ENCODE data around the gene SURF2.

SURF2 gene

DNA sequence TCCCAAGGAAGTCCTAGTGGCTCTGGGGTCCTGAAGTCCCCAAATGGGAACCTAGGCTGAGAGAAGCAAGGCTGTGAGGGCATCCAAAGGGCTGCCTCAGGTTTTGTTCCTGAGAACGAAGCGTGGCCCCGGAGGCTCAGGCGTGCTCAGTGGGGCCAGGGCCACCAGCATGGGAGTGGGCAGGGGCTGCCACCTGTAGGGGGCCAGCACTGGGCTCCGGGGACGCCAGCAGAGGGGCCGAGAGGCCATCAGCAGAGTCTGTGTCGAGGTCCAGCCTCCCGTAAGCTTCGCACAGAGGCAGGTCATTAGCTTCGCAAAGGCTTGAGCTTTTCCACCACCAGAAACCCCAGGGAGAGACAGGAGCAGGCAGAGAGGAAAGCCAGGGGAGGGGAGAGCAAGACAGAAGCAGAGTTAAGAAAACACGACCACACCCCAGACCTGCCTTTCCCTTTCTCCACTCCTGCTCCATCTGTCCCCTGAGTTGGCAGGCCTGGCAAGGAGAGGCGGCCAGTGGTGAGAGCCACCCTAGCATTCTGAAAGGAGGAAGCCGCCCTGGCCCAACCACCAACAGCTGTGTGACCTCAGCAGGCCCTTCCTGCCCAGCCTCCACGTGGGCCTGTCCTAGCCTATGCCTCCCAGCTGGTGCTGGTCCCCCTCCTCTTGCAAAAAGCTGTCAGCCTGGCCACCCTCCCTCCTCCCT is 14.8 kb upstream of the SURF2 start:
- Histone ChIP-seq H3K27me3 (ENCODE audit: low read depth) (no peaks in the 10 kb centered on the region), H3K4me3 (no peak overlapping the region), H3K36me3 (replicated peaks) (peaks cover 60% of the 10 kb centered on the region), H3K9me3 (no peaks in the 10 kb centered on the region), H3K4me1 (peaks cover 3% of the 10 kb centered on the region)
- no peak for DNase-seq (ENCODE audit: low spot score in 2 of 2)
- in situ Hi-C loops (cut with MboI; ENCODE audit: low sequenced_read_pairs) = loop anchor here (10.0 kb wide), 1 partner anchor 143 kb away; no protein-coding TSS in a partner anchor

DNA sequence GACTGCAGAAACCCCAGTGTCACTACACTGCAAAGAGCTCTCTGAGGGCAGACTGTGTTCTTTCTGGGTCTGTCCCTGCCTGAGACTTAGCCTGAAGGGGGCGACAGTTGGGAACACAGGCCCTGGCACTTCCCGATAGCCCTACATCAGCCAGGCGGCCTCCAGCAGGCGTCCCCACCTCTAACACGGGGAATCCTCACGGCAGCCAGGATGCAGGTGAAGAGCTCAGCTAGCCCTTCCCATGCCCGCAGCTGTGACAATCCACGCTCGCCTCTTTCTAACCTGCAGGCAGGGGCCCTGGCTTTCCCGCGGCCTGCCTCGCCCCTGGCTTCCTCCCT is 14.3 kb upstream of the SURF2 start:
- DNase-seq (ENCODE audit: low spot score in 2 of 2) = peak in 1 of 2 experiments; percentile 44
- Histone ChIP-seq H3K9me3 (no peaks in the 10 kb centered on the region), H3K27me3 (ENCODE audit: low read depth) (no peaks in the 10 kb centered on the region), H3K4me3 (no peak overlapping the region), H3K4me1 (no peaks in the 10 kb centered on the region; the same call in none of the 2 replicates), H3K36me3 (replicated peaks) (peaks cover 60% of the 10 kb centered on the region)
- in situ Hi-C loops (cut with MboI; ENCODE audit: low sequenced_read_pairs) = loop anchor here (10.0 kb wide), 1 partner anchor 143 kb away; no protein-coding TSS in a partner anchor

DNA sequence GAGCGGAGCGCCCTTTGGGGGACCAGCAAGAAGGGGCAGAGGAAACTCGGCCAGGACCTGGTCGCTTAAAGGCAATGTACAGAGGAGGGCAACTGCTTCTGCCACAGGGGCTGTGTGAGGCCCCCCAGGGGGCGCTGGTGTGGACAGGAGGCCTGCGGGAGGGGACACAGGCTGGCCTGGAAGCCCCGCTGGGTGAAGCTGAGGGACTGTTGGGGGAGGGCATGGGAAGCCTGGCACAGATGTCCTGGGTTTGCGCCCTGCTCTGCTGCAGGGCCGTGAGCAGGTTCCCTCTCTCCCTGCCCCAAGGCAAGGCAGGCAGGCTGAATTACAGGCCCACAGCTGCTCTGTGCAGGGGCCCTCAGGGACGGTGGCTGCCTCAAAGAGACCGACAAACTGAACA is 13.8 kb upstream of the SURF2 start:
- DNase-seq (ENCODE audit: low spot score in 2 of 2) = no peak
- Histone ChIP-seq H3K36me3 (replicated peaks) (peaks cover 60% of the 10 kb centered on the region), H3K9me3 (no peaks in the 10 kb centered on the region), H3K4me1 (no peaks in the 10 kb centered on the region; the same call in none of the 2 replicates), H3K27me3 (ENCODE audit: low read depth) (no peaks in the 10 kb centered on the region), H3K4me3 (no peak overlapping the region)
- in situ Hi-C loops (cut with MboI; ENCODE audit: low sequenced_read_pairs) = loop anchor here (10.0 kb wide), 1 partner anchor 142 kb away; no protein-coding TSS in a partner anchor

DNA sequence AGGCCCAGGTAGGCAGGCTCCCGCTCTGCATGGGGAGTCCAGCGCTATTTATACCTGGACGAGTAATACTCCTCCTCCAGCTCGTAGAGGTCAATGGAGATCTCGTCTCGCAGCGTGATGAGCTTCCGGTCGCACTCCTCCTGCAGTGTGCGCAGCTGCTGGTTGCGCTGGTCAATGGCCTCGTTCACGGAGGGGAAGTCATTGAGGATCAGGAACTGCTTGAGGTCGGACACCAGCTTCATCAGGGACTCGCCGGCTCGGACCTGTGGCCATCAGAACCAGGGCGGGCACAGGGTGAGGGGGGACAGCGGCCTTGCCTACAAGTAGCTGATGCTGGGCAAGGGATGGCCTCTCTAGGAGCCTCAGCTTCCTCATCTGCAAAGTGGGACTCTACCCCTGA is 12.3 kb upstream of the SURF2 start:
- Histone ChIP-seq H3K27me3 (ENCODE audit: low read depth) (no peaks in the 10 kb centered on the region), H3K36me3 (replicated peaks) (peaks cover 70% of the 10 kb centered on the region)
- in situ Hi-C loops (cut with MboI; ENCODE audit: low sequenced_read_pairs) = loop anchor here (10.0 kb wide), 1 partner anchor 141 kb away; no protein-coding TSS in a partner anchor

DNA sequence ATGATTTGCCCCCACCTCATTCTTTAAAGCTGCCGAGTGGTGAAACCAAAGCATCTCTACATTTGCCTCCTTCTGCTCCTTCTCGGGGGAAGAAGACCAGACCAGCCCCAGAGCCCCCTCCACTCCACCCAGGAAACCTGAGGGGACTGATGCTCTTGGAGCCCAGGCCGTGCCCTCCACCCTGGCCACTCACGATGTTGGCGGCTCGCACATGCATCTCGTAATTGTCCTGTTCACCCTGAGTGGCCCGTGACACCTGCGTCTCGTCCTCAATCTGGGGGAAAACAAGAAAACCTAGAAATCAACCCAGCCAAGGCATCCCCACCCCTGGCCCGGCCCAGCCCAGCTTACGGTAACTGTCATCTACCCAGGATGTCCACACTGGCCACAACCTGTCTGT is 11.4 kb upstream of the SURF2 start:
- H3K4me1 ChIP-seq = peaks cover 9% of the 10 kb centered on the region
- peaks cover 76% of the 10 kb centered on the region for H3K36me3 ChIP-seq (replicated peaks)
- no peaks in the 10 kb centered on the region for H3K27me3 ChIP-seq (ENCODE audit: low read depth)
- DNase-seq (ENCODE audit: low spot score in 2 of 2) = no peak
- in situ Hi-C loops (cut with MboI; ENCODE audit: low sequenced_read_pairs) = loop anchor here (10.0 kb wide), 1 partner anchor 140 kb away; no protein-coding TSS in a partner anchor
- H3K4me3 ChIP-seq = no peak overlapping the region
- H3K9me3 ChIP-seq = no peaks in the 10 kb centered on the region

More for the DNA sequence above, 12.3 kb upstream of the SURF2 start:
- peaks cover under 1% of the 10 kb centered on the region for H3K4me1 ChIP-seq
- H3K4me3 ChIP-seq = no peak overlapping the region
- H3K9me3 ChIP-seq = no peaks in the 10 kb centered on the region
- no peak for DNase-seq (ENCODE audit: low spot score in 2 of 2)

DNA sequence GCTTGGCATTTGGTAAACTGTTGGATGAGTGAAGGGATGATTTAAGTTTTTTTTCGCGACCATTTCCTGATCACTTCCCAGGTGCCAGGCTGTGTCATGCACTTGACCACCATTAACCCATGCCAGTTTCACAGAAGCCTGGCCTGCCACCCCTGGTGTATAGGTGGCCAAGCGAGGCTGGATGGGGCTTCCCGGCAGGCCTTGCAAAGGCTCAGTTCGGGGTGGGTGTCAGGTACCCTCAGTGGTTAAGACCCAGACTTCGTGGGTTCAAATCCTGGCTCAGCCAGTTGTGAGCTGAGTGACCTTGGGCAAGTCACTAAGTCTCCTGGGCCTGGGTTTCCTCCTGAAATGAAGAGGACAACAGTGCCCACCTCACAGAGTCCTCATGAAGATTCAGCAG is 10.8 kb upstream of the SURF2 start:
- no peak for DNase-seq (ENCODE audit: low spot score in 2 of 2)
- Histone ChIP-seq H3K4me3 (no peak overlapping the region), H3K4me1 (peaks cover 12% of the 10 kb centered on the region), H3K9me3 (no peaks in the 10 kb centered on the region), H3K36me3 (replicated peaks) (peaks cover 78% of the 10 kb centered on the region), H3K27me3 (ENCODE audit: low read depth) (no peaks in the 10 kb centered on the region)
- in situ Hi-C loops (cut with MboI; ENCODE audit: low sequenced_read_pairs) = loop anchor here (10.0 kb wide), 1 partner anchor 139 kb away; no protein-coding TSS in a partner anchor

DNA sequence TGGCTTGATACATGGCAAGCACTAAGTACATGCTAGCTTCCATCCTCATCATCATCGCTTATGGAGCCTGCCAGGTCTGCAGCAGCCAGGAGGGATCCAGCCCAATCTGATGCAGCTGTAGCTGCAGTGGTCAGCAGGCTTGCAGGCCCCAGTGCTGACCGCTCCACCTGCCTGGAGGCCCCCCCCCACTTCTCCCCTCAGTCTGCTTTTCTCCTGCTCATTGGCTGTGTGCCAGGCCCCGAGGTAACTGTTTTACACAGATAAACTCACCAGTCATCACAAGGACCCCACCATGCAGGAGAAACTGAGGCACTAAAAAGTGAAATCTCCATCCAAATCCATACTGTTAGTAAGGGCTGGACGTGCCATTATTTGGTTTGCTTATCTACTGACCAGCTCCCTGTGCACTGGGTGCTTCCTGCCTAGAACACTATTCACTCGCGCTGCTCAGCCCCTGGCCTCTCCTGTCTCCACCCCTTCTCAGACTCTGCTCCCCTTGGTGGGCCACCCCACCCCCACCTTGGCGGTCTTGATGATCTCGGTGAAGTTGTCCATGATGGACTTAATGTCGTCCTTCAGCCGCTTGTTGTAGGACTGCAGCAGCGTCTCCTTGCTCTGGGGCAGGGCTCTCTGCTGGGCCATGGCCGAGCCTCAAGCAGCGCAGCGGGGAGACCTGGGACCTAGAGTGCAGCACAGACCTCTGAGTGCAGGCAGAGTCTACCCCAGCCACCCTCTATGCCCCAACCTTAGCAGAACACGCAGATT is 10.1 kb upstream of the SURF2 start:
- no peaks in the 10 kb centered on the region for H3K27me3 ChIP-seq (ENCODE audit: low read depth)
- peak overlapping the region; percentile 98 for H3K4me3 ChIP-seq
- DNase-seq (ENCODE audit: low spot score in 2 of 2) = no peak
- H3K9me3 ChIP-seq = no peaks in the 10 kb centered on the region
- H3K4me1 ChIP-seq = peaks cover 12% of the 10 kb centered on the region
- H3K36me3 ChIP-seq (replicated peaks) = peaks cover 78% of the 10 kb centered on the region
- in situ Hi-C loops (cut with MboI; ENCODE audit: low sequenced_read_pairs) = loop anchor here (10.0 kb wide), 1 partner anchor 139 kb away; no protein-coding TSS in a partner anchor

DNA sequence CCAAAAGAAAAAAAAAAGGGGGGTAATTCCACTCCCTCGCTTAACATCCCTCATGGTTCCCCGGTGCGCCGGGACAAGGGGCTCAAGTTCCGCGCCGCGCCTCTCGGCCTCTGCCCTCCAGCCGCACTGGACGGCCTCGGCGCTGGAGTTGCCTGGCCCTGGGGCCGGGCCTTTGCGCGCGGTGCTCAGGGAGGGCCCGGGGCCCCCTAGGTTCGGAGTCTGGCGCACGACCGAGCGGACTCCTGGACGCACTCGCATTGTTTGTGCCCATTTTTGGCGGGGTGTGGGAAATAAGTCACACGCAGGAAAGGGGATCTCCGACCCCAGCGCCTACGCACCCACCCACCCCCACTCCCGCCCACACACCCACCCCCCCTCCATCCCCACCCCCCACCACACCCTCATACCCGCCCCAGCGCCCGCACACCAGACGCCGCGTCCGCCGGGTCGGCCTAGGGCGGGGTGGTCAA is 8.8 kb upstream of the SURF2 start:
- Histone ChIP-seq H3K4me3 (peak overlapping the region; percentile 98), H3K36me3 (replicated peaks) (peaks cover 78% of the 10 kb centered on the region), H3K9me3 (no peaks in the 10 kb centered on the region), H3K27me3 (ENCODE audit: low read depth) (no peaks in the 10 kb centered on the region), H3K4me1 (peaks cover 12% of the 10 kb centered on the region)
- peak in 1 of 2 experiments; percentile 50 for DNase-seq (ENCODE audit: low spot score in 2 of 2)
- in situ Hi-C loops (cut with MboI; ENCODE audit: low sequenced_read_pairs) = loop anchor here (10.0 kb wide), 1 partner anchor 137 kb away; no protein-coding TSS in a partner anchor

DNA sequence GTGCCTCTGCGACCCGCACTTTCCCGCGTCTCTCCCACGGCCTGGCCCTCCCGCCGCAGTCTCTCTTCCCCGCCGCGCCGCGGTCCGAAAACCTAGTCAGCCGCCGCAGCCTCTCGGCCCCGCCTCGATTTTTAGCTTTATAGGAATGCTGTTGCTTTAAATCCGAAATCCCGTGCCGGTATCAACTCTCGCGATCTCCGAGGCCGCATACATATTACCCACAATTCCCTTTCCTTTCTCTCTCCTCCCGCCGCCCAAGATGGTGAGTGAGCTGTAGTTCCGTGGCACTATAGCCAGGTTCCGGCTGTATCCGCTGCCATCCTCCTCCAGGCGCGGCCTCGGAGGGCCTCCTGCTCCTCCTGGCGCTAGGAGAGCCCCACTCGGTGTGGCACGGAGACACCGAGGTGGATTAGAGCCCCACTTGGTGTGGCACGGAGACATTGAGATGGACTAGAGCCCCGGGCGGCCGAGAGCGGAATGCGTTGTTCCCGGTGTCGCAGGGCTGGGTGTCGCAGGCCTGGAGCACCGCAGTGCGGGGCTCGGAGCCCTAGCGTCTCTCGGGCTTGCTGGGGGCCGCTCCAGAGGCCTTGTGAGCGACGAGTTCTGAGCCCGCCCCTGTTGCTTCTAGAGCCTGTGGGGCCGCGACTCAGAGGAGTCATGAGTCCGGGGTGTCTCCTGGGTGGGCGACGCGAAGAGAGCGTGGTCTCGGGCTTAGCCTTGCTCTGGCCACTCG is 8.2 kb upstream of the SURF2 start, which contains the start of the genes MED22 and RPL7A:
Gene MED22 (minus strand): TSS at position 147 of the 733 bp plus-strand sequence. CDS start 1,469 bp downstream, outside the sequence.
Gene RPL7A (plus strand): TSS at position 234 of the 733 bp plus-strand sequence. CDS start 26 bp downstream, at position 260.
- Histone ChIP-seq H3K9me3 (no peaks in the 10 kb centered on the region), H3K36me3 (replicated peaks) (peaks cover 79% of the 10 kb centered on the region), H3K27me3 (ENCODE audit: low read depth) (no peaks in the 10 kb centered on the region), H3K4me1 (peaks cover 12% of the 10 kb centered on the region), H3K4me3 (peak within 1 kb of the TSS; percentile 98)
- in situ Hi-C loops (cut with MboI; ENCODE audit: low sequenced_read_pairs) = loop anchor here (10.0 kb wide), 1 partner anchor 137 kb away; no protein-coding TSS in a partner anchor
- peak; percentile 92 to 96 for DNase-seq (ENCODE audit: low spot score in 2 of 2)

DNA sequence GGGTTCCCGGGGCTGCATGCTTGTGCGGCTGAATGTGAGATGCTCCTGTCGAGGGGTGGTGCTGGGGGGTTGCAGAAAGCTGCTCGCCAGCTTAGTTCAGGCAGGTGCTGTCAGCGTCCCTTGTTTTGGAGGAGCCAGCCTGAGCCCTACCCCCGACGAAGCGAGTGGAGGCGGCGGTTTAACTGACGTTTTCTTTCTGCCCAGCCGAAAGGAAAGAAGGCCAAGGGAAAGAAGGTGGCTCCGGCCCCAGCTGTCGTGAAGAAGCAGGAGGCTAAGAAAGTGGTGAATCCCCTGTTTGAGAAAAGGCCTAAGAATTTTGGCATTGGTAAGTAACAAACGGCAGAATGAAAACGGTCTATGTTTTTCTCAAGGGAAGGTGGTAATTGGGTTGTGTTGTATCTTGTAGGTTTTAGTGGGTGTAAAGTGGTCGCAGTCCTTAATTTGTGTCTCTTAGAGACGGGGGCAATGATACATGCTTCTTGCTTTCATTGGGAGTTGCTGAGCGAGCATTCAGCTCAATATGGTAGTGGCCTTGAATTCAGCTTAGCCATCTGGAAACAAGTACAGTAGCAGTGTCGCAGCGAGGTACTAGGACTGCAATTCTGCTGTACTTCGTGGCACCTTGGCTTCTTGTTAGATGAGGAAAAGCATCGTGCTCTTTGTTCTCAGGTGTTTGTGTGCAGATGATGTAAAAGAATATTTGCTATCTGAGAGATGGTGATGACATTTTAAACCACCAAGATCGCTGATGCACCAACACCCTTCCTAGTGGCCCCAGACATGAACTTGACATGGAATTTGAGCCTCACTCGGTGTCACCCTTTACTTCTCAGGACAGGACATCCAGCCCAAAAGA is 7.4 kb upstream of the SURF2 start:
- Histone ChIP-seq H3K4me1 (peaks cover 12% of the 10 kb centered on the region), H3K4me3 (peak overlapping the region; percentile 98), H3K27me3 (ENCODE audit: low read depth) (no peaks in the 10 kb centered on the region), H3K9me3 (no peaks in the 10 kb centered on the region), H3K36me3 (replicated peaks) (peaks cover 77% of the 10 kb centered on the region)
- DNase-seq (ENCODE audit: low spot score in 2 of 2) = no peak
- in situ Hi-C loops (cut with MboI; ENCODE audit: low sequenced_read_pairs) = loop anchor here (10.0 kb wide), 1 partner anchor 136 kb away; no protein-coding TSS in a partner anchor

DNA sequence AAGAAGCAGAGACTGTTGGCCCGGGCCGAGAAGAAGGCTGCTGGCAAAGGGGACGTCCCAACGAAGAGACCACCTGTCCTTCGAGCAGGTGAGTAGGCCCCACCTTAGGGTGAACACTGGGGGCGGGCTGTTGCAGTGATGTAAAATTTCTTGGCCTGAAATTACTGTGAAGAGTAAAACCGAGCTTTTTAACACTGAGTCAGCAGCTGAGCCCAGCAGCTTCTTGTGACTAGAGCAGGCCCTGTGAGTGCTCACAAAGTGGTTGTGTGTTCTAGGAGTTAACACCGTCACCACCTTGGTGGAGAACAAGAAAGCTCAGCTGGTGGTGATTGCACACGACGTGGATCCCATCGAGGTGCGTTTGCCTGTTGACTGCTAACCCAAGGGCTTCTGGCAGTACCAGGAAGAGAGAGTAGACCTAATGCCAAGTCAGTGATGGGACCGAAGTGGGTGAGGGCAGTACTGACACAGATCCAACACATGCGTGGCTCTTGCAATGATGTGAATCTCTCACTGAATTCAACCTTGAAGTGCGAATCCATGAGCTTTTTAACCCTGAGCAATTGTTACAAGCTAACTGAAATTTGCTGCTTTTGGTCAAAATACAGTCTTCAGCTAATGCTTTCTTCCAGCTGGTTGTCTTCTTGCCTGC is 6.3 kb upstream of the SURF2 start:
- H3K36me3 ChIP-seq (replicated peaks) = peaks cover 74% of the 10 kb centered on the region

DNA sequence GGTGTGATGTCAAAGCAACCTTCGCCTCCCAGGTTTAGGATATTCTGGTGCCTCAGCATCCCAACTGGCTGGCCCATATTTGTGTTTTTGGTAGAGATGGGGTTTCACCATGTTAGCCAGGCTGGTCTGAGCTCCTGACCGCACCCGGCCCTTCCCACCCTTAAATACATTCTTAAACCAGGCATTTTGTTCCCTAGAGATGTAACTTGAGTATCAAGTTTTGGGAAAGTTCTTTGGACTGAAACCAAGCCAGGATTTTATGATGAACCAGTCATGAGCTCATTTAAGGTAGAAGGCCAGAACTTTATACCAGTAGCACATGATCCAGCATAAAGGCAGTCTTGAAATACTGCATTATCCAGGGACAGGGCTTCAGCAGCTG is 4.8 kb upstream of the SURF2 start:
- no peak for DNase-seq (ENCODE audit: low spot score in 2 of 2)
- in situ Hi-C loops (cut with MboI; ENCODE audit: low sequenced_read_pairs) = no loop called here
- no peak overlapping the region for H3K4me3 ChIP-seq
- no peaks in the 10 kb centered on the region for H3K27me3 ChIP-seq (ENCODE audit: low read depth)
- H3K9me3 ChIP-seq = no peaks in the 10 kb centered on the region
- peaks cover 18% of the 10 kb centered on the region for H3K4me1 ChIP-seq
- peaks cover 63% of the 10 kb centered on the region for H3K36me3 ChIP-seq (replicated peaks)

More for the DNA sequence above, 6.3 kb upstream of the SURF2 start:
- peak overlapping the region; percentile 98; the same call in 1 of the 2 replicates for H3K4me3 ChIP-seq
- no peak for DNase-seq (ENCODE audit: low spot score in 2 of 2)
- H3K27me3 ChIP-seq (ENCODE audit: low read depth) = no peaks in the 10 kb centered on the region
- H3K9me3 ChIP-seq = no peaks in the 10 kb centered on the region
- H3K4me1 ChIP-seq = peaks cover 14% of the 10 kb centered on the region
- in situ Hi-C loops (cut with MboI; ENCODE audit: low sequenced_read_pairs) = loop anchor here (10.0 kb wide), 1 partner anchor 135 kb away; no protein-coding TSS in a partner anchor

All from HAP-1 (cell line).